IMR-90 (cell line): ENCODE data around the gene DRD2. TPM values are rescaled to one million over a fixed set of nuclear protein-coding genes. Genes with fewer than 3 reads are reported as not detected.

ENCODE experiments used
- ATAC-seq: fragments of 200-7000 bp; cut with Tn5 transposase; 2 replicates; pipeline ENCODE4 v1.9.1; 2020; ENCODE audit warnings: low read depth, mild to moderate bottlenecking, moderate library complexity
- BruUV-seq: library from RNA; stranded (reverse); fragments of 400-500 nt; replicated peaks from 2 replicates; lab custom pipeline; 2021; lab: Mats Ljungman, UMichigan
- CTCF ChIA-PET: fragments of 300-600 bp; formaldehyde crosslinking; extraction: SDS; loops from one replicate; lab custom pipeline; 2021; ENCODE audit warnings: antibody characterized with exemption; lab: Yijun Ruan, JAX
- POLR2A ChIA-PET: fragments of 300-600 bp; sonication (Branson Sonifier 250); formaldehyde crosslinking; loops from one replicate; lab custom pipeline; 2022; ENCODE audit warnings: antibody characterized with exemption; ENCODE audit not compliant: unreplicated experiment; lab: Charles Lee
- DNase-seq: peaks from one replicate; pipeline ENCODE4 v3.0.0; 2013
- H2AFZ ChIP-seq: replicated peaks from 2 replicates; pipeline ENCODE3; 2013; ENCODE audit warnings: low read length, mild to moderate bottlenecking; ENCODE audit not compliant: poor library complexity
- H2AK5ac ChIP-seq: 2 replicates; pipeline ENCODE4 v1.6.1; 2013; ENCODE audit warnings: low read depth, low read length, inconsistent platforms
- H2AK9ac ChIP-seq: replicated peaks from 2 replicates; pipeline ENCODE3; 2013; ENCODE audit warnings: mild to moderate bottlenecking, low read depth, low read length, moderate library complexity; ENCODE audit not compliant: poor library complexity
- H2BK120ac ChIP-seq: 2 replicates; pipeline ENCODE4 v1.6.1; 2013; ENCODE audit warnings: low read depth, low read length, inconsistent platforms
- H2BK15ac ChIP-seq: 3 replicates; pipeline ENCODE4 v1.6.1; 2013; ENCODE audit warnings: low read depth, low read length, inconsistent platforms
- H2BK20ac ChIP-seq: 2 replicates; pipeline ENCODE4 v1.6.1; 2013; ENCODE audit warnings: low read depth, mild to moderate bottlenecking, inconsistent platforms, low read length, moderate library complexity
- H2BK5ac ChIP-seq: 2 replicates; pipeline ENCODE4 v1.6.1; 2013; ENCODE audit warnings: mild to moderate bottlenecking, low read depth, low read length, inconsistent platforms; ENCODE audit not compliant: poor library complexity, severe bottlenecking
- H3K14ac ChIP-seq: replicated peaks from 2 replicates; pipeline ENCODE4 v1.6.1; 2013; ENCODE audit warnings: low read depth, low read length, inconsistent platforms
- H3K18ac ChIP-seq: 2 replicates; pipeline ENCODE4 v1.6.1; 2013; ENCODE audit warnings: low read depth, low read length, control low read depth
- H3K23ac ChIP-seq: 2 replicates; pipeline ENCODE4 v1.6.1; 2013; ENCODE audit warnings: low read depth, low read length, inconsistent platforms
- H3K27ac ChIP-seq: 2 replicates; pipeline ENCODE4 v1.5.1; 2013; ENCODE audit warnings: mild to moderate bottlenecking, control low read depth, low read length; ENCODE audit not compliant: insufficient read depth
- H3K27me3 ChIP-seq: 2 replicates; pipeline ENCODE4 v1.6.1; 2013; ENCODE audit warnings: low read length; ENCODE audit not compliant: control insufficient read depth, insufficient read depth
- H3K36me3 ChIP-seq: 2 replicates; pipeline ENCODE4 v1.6.1; 2013; ENCODE audit warnings: low read length, mixed read lengths; ENCODE audit not compliant: control insufficient read depth, insufficient read depth
- H3K4ac ChIP-seq: 2 replicates; pipeline ENCODE4 v1.6.1; 2013; ENCODE audit warnings: low read depth, low read length, inconsistent platforms
- H3K4me1 ChIP-seq: 2 replicates; pipeline ENCODE4 v1.6.1; 2013; ENCODE audit warnings: low read length, mixed read lengths; ENCODE audit not compliant: control insufficient read depth, insufficient read depth
- H3K4me2 ChIP-seq: 2 replicates; pipeline ENCODE4 v1.6.1; 2013; ENCODE audit warnings: low read depth, mild to moderate bottlenecking, control low read depth, low read length, moderate library complexity
- H3K4me3 ChIP-seq: 2 replicates; pipeline ENCODE4 v1.5.1; 2013; ENCODE audit warnings: low read depth, mild to moderate bottlenecking, control low read depth, low read length, moderate library complexity; ENCODE audit not compliant: insufficient read depth
- H3K56ac ChIP-seq: 2 replicates; pipeline ENCODE4 v1.6.1; 2013; ENCODE audit warnings: low read length, inconsistent platforms; ENCODE audit not compliant: insufficient read depth; ENCODE audit errors: extremely low read depth
- H3K79me1 ChIP-seq, 2 experiments: 2 replicates each; pipeline ENCODE4 v1.6.1; 2013; ENCODE audit warnings: low read length in 2 of 2, inconsistent platforms in 1 of 2, low read depth in 1 of 2
- H3K9ac ChIP-seq: 2 replicates; pipeline ENCODE4 v1.6.1; 2013; ENCODE audit warnings: low read depth, low read length, control low read depth
- H3K9me1 ChIP-seq: 2 replicates; pipeline ENCODE4 v1.6.1; 2013; ENCODE audit warnings: low read length, inconsistent platforms; ENCODE audit not compliant: insufficient read depth
- H3K9me3 ChIP-seq: 2 replicates; pipeline ENCODE4 v1.6.1; 2013; ENCODE audit warnings: low read length; ENCODE audit not compliant: control insufficient read depth, insufficient read depth
- H4K20me1 ChIP-seq: 2 replicates; pipeline ENCODE4 v1.6.1; 2013; ENCODE audit warnings: low read length, inconsistent platforms; ENCODE audit not compliant: insufficient read depth
- H4K5ac ChIP-seq: 2 replicates; pipeline ENCODE4 v1.6.1; 2013; ENCODE audit warnings: mild to moderate bottlenecking, low read depth, low read length, control low read depth
- H4K8ac ChIP-seq, 2 experiments: 2 replicates each; pipeline ENCODE4 v1.6.1; 2013; ENCODE audit warnings: low read depth in 2 of 2, low read length in 2 of 2, control low read depth in 1 of 2, inconsistent platforms in 1 of 2
- H4K91ac ChIP-seq: 2 replicates; pipeline ENCODE4 v1.6.1; 2013; ENCODE audit warnings: low read depth, low read length, inconsistent platforms; ENCODE audit not compliant: insufficient read depth
- MXI1 ChIP-seq: IDR thresholded peaks from 2 replicates; pipeline ENCODE4 v1.6.1; 2012; ENCODE audit warnings: low read depth, mild to moderate bottlenecking, low read length, moderate library complexity, borderline replicate concordance
- WGBS, 2 experiments: methylation state at CpG; one replicate each; pipeline versions ENCODE4 v1.1.5 to v1.1.7; 2013; ENCODE audit warnings: missing lambda C conversion rate in 2 of 2; ENCODE audit not compliant: insufficient read length in 1 of 2; ENCODE audit errors: extremely low coverage in 2 of 2; 5-methylcytosine and 5-hydroxymethylcytosine counted together
- dilution Hi-C: fragments of 300-500 bp; cut with HindIII; formaldehyde crosslinking; loops from one replicate; pipeline ENCODE4 v1.14.3; 2018; ENCODE audit warnings: low sequenced_read_pairs; ENCODE audit not compliant: unreplicated experiment
- in situ Hi-C: fragments of 300-500 bp; cut with MboI; formaldehyde crosslinking; loops from 3 replicates; pipeline ENCODE4 v1.14.3; 2019; ENCODE audit warnings: low sequenced_read_pairs, inconsistent platforms, mixed read lengths
- intact Hi-C: fragments of 100-400 bp; cut with micrococcal nuclease; formaldehyde crosslinking; loops from 2 replicates; pipeline ENCODE4 v1.10.0; 2022
- polyA plus RNA-seq, 3 experiments: library from polyadenylated mRNA; depleted of rRNA; stranded (reverse); fragments of >200 nt; gene quantifications; 2 replicates each; pipeline ENCODE4 v1.2.3, GENCODE V29; 2012; ENCODE audit warnings: low replicate concordance in 1 of 3
- total RNA-seq: library from RNA; depleted of rRNA; stranded (reverse); fragments of >200 nt; gene quantifications from 2 replicates; pipeline ENCODE4 v1.2.3, GENCODE V29; 2012

DRD2 gene
- total and polyA plus RNA-seq, 2 of the 4 experiments (the other 2 are of a cell fraction) = not detected

- WGBS, 2 experiments = no CpG with 5 or more reads among the region's 6 CpGs
- POLR2A ChIA-PET = no interaction called here
- Histone ChIP-seq H2BK15ac (no peak overlapping the region), H4K91ac (no peak overlapping the region), H3K4ac (no peak overlapping the region), H3K9ac (no peak overlapping the region), H4K5ac (no peak overlapping the region), H2AK5ac (no peak overlapping the region), H2BK5ac (no peak overlapping the region), H3K27ac (no peak overlapping the region), H2BK20ac (no peak overlapping the region), H2BK120ac (no peak overlapping the region), H3K27me3 (no peaks in the 10 kb centered on the region; the same call in 1 of the 2 replicates), H3K4me3 (no peak overlapping the region), H3K4me2 (no peak overlapping the region), H2AFZ (no peak overlapping the region), H3K18ac (no peak overlapping the region), H4K20me1 (no peaks in the 10 kb centered on the region), H2AK9ac (no peak overlapping the region), H4K8ac (no peak overlapping the region), H3K14ac (no peak overlapping the region), H3K36me3 (no peaks in the 10 kb centered on the region), H3K79me1 (no peaks in the 10 kb centered on the region), H3K56ac (no peak overlapping the region), H3K4me1 (no peaks in the 10 kb centered on the region), H3K9me3 (no peaks in the 10 kb centered on the region), H3K23ac (no peak overlapping the region), H3K9me1 (0 out of 2 replicates have a peak, but pooled peaks cover 2% of the 10 kb centered on the region)
- TF ChIP-seq MXI1 = no peak
- BruUV-seq = no TSS peak
- ATAC-seq (no peak), DNase-seq (no peak)
- intact Hi-C loops = no loop called here
- CTCF ChIA-PET = interaction anchor here (1.0 kb wide), 1 partner anchor 281 kb away, joined by 3 read pairs; no protein-coding TSS in a partner anchor
- in situ Hi-C loops = no loop called here
- dilution Hi-C loops = no loop called here
Observed at GRCh38 chr11:113449743-113450142, 25.5 kb downstream of the DRD2 start.
